ENCODE results near the gene BDKRB1. TPM values are rescaled to one million over a fixed set of nuclear protein-coding genes. Genes with fewer than 3 reads are reported as not detected.

The BDKRB1 gene
- total RNA-seq, 1 donor from 2014 or later, result not detected

GRCh38 chr14:96309896-96310330, 53.9 kb downstream of the BDKRB1 start:
- Histone ChIP-seq H3K36me3 (ENCODE audit: control insufficient read depth in 3 of 3, insufficient read depth in 3 of 3, low read length in 3 of 3) (peaks cover 35 to 60% (median 56%) of the 10 kb centered on the region in 3 donors), H3K4me1 (ENCODE audit: control insufficient read depth in 3 of 3, insufficient read depth in 3 of 3, low read length in 3 of 3) (no peaks in the 10 kb centered on the region), H3K9me3 (ENCODE audit: control insufficient read depth in 3 of 3, low read length in 3 of 3) (no peaks in the 10 kb centered on the region), H3K4me3 (ENCODE audit: low read length in 3 of 3) (no peak overlapping the region), H3K27ac (ENCODE audit: low read depth, low read length) (no peak overlapping the region), H3K9ac (ENCODE audit: low read depth in 1 of 3, low read length in 3 of 3) (no peak overlapping the region), H3K27me3 (ENCODE audit: control insufficient read depth in 3 of 3, insufficient read depth in 3 of 3, low read length in 3 of 3) (no peaks in the 10 kb centered on the region)

DNA sequence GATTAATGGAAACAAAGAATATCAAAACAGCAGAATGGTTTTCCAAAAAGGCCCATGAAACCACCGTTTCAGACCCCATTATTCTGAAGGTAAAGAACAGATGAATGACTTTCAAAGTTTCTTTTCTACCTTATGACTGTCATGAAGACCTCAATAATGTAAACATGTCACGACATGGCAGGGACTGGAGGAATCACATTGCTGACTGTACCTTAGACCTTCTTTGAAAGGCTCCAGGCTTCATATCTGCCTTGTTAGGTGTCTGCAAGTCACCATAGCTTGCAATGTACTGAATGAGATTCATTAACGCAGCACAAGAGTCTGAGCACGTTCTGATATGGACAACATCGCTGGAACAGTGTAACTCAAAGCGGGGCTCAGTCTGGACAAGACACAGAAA, 54.9 kb downstream of the BDKRB1 start:
- no peak overlapping the region for H3K27ac ChIP-seq (ENCODE audit: low read depth, low read length)
- H3K9ac ChIP-seq (ENCODE audit: low read depth in 1 of 3, low read length in 3 of 3), result no peak overlapping the region
- no peaks in the 10 kb centered on the region for H3K27me3 ChIP-seq (ENCODE audit: control insufficient read depth in 3 of 3, insufficient read depth in 3 of 3, low read length in 3 of 3)
- H3K4me1 ChIP-seq (ENCODE audit: control insufficient read depth in 3 of 3, insufficient read depth in 3 of 3, low read length in 3 of 3), result no peaks in the 10 kb centered on the region
- no peaks in the 10 kb centered on the region for H3K9me3 ChIP-seq (ENCODE audit: control insufficient read depth in 3 of 3, low read length in 3 of 3)
- H3K36me3 ChIP-seq (ENCODE audit: control insufficient read depth in 3 of 3, insufficient read depth in 3 of 3, low read length in 3 of 3), result peaks cover 34 to 62% (median 59%) of the 10 kb centered on the region in 3 donors
- H3K4me3 ChIP-seq (ENCODE audit: low read length in 3 of 3), result no peak overlapping the region

Small RNAs within 50 kb of the gene (small RNA-seq; reads per million reads assigned to genes)
- not detected for gene CKS1BP1

Other genes with a start within 250 kb of the BDKRB1 start
- gene C14orf132, start 216.8 kb upstream of the BDKRB1 start, total RNA-seq, result 8.9 TPM
- gene BDKRB2, start 51.4 kb upstream of the BDKRB1 start, total RNA-seq, result 2.6 TPM
- gene ATG2B, start 107.1 kb downstream of the BDKRB1 start, total RNA-seq, result 21.4 TPM
- 10.4 TPM for gene GSKIP, start 107.3 kb downstream of the BDKRB1 start, total RNA-seq
- under 0.01 TPM for gene AK7, start 135.9 kb downstream of the BDKRB1 start, total RNA-seq
- 117 TPM for gene PAPOLA, start 246.2 kb downstream of the BDKRB1 start, total RNA-seq

Data from skeletal muscle tissue (tissue), 5 donors.